HG03108 (cell line): ENCODE results near the gene C9orf40.

Experiments
- ATAC-seq: cut with Tn5 transposase; IDR thresholded peaks from one replicate; pipeline ENCODE4 v1.9.1; 2021; ENCODE audit warnings: moderate library complexity; ENCODE audit not compliant: unreplicated experiment

The C9orf40 gene, protein sequence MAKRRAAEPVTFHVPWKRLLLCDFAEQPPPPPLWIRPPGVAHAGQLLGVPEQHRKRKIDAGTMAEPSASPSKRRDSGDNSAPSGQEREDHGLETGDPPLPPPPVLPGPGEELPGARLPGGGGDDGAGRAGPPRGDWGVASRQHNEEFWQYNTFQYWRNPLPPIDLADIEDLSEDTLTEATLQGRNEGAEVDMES

DNA sequence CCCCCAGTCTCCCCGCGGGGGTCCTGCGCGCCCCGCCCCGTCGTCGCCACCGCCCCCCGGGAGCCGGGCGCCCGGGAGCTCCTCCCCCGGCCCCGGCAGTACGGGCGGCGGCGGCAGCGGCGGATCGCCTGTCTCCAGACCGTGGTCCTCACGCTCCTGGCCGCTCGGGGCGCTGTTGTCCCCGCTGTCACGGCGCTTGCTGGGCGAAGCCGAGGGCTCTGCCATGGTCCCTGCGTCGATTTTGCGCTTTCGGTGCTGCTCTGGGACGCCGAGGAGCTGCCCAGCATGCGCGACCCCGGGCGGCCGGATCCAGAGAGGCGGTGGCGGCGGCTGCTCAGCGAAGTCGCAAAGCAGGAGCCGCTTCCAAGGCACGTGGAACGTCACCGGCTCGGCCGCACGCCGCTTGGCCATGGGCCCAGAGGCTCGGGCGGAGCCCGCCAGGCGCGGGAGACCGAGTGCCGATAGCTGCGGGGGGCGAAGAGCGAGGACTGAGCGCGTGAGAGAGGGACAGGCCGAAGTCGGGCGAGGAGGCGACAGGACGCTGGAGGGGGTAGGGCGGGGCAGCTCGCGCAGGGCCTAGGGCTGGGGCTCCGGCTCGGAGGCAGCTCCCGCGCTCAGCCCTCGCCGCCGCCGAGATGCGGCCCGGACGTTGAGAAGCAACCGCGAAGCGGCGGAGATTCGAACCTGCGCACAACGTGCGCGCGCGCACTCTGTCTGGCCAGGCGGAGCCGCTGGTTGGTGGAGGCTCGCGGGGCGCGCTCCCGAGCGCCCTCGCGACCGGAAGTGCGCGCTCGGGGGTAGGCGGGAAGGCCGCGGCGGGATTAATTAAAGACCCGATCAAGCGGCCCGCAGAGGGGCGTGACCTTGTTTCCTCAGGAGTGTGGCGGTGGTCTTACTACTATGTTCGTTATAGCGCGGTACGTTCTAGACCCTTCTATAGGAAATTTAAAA is at the start of gene C9orf40:
Gene C9orf40, minus strand, starts transcription at position 712 of the 951 bp plus-strand sequence. Its CDS starts 301 bp downstream, at position 411.
- ATAC-seq = peak; percentile 89

DNA sequence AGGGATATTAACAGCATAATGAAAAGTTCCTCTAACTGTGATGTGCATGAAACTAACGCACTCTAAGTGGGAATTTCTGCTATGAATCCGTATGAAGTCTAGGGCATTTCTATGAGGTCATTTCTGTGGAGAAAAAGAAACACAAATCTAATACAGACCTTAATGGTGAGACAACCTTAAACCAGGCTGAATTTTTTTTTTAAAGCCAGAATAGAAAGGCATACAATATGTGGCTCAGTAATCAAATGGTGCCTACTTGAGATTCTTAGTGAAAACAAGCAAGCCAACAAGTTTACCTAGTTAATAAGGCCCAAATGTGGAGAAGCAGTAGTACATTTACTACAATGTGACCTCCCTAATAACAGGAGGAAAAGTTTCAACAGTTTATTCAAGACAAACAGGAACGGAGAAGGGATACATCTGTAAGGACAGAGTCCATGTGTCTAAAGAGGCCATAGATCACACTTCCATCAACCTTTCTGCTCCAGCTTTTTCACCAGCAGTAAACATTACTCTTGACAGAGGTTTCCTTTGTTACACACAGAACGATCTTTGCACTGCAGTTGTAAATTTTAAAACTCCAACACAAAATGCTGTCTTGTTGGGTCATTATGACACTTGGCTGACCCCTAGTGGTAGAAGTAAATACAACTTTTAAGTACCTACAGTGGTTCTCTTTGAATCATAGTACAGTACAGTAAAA is 49.2 kb upstream of the C9orf40 start:
- ATAC-seq = peak; percentile 57

DNA sequence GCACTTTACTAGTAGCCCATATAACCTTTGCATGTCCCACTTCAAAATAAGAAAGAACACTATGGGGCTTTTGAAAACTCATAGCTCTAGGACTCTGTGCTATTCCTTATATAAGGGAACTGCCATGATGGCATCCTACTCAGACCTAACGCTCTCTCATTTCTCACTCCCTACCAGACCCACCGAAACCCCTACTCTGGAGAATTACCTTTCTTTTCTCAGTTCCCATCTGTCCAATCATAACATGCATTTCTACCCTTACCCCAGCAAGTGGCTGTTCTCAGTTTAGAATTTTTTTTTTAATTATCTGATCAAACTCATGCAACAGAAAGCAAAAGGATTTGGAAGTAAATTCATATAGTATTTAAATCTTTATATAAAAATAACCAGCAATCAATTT is 48.1 kb upstream of the C9orf40 start:
- peak; percentile 67 for ATAC-seq

DNA sequence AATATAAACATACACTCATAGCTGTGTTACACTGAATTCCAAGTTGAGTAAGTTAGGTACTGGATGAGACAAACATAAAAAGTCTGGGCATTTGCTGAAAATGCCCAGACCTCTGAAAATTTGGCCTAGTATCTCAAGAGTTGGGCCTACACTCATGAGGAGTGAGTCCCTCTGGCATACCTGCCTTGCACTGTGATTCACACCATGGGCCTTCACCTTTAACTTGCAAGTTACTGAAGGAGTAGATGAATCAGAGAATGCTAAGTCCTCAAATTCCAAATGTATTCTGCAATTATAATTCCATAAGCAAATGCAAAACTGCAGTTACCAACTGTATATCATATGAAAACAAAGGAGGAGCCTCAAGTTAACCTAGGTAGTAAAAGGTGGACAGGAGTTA is 32.3 kb upstream of the C9orf40 start:
- no peak for ATAC-seq

DNA sequence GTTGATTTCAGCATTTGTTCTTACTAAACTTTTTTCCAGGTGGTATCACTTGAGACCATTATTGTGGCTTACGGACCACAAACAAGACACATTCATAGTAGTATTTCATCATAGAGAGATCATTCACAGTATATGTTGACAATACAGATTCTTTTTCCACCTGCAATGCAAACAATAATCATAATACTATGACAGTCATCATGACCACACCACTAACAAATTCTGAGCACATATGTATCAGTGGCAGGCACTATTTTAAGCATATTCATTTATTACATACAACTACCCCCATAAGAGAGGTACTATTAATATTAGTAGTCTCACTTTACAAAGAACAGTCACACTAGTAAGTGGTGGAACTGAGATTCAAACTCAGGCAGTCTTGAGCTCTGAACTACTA is 31.0 kb upstream of the C9orf40 start:
- ATAC-seq = no peak

DNA sequence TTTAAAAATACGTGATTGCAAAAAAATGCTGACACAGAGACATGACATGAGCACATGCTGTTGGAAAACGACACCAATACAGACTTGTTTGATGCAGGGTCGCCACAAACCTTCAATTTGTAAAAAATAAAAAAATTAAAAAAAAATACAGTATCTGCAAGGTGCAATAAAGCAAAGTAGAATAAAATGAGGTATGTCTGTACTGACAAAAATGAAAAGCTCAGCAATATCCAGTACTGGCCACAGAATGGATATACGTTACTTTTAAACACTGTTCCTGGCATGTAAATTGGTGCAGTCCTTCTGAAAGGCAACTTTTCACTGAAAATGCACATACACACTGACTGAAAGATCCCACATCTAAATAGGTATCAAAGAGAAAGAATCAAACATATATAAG is 27.1 kb upstream of the C9orf40 start:
- ATAC-seq = no peak

DNA sequence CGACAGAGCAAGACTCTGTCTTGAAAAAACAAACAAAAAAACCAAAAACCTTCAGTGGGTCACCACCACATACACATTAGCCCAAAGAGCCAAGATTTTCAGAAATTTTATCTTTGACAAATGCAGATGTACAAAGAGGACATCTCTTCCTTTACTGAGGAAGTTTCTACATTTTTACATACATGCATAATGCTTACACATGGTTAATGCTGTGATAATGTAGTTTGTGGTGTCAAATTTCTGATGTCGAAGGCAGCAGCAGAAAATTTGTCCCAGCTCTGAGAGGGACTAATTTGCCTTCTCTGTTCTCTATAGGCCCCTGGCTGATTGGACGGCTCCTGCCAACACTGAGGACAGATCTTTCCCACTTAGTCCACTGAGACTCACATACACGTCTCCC is 24.6 kb upstream of the C9orf40 start:
- ATAC-seq = no peak

DNA sequence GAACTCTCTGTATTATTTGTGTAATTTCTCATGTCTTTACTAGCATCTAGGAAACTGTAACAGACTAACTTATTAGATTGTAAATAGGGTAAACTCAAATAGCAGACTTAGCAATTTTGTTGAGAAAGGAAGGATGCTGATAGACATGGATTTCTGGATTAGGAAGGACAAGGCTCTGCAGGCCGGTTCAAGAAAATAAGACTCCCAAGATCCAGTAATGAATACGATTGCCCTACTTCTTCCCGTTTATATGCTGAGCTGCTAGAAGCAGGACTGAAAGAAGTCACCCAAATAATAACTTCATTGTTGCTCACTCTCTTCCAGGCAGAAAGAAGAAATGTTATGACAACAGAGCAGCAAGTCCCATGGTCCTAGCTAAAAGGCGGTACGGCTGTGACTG is 22.8 kb upstream of the C9orf40 start:
- ATAC-seq = no peak

DNA sequence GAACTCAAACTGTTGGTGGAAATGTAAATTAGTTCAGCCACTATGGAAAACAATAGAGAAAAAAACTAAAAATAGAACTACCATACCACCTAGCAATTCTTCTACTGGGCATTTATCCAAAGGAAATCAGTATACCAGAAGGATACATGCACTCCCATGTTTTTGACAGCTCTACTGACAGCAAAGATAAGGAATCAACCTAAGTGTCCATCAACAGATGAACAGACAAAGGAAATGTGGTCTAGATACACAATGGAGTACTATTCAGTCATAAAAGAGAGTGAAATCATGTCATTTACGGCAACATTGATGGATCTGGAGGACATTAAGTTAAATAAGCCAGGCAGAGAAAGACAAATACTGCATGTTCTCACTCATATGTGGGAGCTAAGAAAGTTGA is 21.8 kb upstream of the C9orf40 start:
- no peak for ATAC-seq

DNA sequence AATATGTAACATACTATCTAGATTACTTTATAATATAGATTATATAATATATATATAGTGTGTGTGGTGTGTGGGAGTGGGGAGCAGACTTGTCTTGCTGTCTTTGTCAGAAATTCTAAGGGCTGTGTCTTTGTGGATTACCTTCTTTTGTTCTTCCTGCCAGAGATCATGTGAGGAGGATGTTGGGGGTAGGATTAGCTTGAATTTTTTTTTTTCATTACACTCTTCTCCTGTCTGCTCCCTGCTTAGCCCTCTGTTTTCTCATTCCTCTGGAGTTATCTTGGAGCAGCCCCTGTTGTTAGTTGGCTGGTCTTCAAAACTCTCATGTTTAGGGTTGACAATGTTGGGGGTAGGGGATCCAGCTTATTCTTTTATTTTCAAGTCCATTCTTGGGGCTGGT is 21.0 kb upstream of the C9orf40 start:
- no peak for ATAC-seq

DNA sequence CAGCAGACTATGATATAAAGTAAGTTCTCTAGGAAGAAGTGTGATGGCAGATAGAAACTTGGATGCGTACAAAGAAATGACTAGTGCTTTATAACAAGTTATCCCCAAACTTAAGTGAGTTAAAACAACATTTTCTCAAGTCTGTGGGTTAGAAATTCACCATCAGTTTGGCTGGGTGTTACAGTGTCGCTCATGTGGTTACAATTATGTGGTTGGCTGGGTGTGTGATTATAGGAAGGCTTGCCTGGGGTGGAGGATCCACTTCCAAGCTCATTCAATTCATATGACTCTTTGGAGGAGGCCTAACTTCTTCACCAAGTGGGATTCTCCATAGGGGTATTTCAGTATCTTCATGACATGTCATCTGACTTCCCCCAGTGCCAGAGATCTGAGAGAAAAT is 10.3 kb upstream of the C9orf40 start:
- no peak for ATAC-seq

DNA sequence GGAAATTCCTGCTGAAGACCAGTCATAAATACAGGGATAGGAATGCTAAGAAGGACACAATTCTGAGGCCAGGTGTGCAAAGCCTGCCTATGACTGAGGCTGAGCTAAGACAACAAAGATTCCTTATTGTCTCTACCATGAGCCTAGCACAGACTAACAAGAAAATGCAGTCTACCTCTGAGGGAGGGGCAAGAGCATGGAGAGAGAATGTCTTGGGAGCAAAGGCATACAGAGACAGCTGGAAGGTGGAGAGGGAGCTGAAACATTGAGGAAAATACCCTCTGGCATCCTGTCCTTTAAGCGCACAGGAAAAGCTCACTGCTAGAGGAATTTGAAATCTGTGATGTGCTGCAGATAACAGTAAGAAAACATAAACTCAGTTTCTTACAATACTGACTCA is 8.8 kb upstream of the C9orf40 start:
- ATAC-seq = no peak

DNA sequence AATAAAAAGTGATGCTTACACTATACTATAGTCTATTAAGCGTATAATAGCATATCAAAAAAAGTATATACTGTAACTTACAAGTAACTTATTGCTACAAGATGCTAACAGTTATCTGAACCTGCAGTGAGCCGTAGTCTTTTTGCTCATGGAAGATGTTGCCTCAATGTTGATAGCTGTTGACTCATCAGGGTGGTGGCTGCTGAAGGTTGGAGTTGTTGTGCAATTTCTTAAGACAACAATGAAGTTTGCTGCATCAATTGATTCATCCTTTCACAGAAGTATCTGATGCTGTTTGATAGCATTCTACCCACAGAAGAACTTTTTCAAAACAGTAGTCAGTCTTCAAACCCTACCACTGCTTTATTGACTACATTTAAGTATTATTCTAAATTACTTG is 7.8 kb upstream of the C9orf40 start:
- ATAC-seq = no peak

DNA sequence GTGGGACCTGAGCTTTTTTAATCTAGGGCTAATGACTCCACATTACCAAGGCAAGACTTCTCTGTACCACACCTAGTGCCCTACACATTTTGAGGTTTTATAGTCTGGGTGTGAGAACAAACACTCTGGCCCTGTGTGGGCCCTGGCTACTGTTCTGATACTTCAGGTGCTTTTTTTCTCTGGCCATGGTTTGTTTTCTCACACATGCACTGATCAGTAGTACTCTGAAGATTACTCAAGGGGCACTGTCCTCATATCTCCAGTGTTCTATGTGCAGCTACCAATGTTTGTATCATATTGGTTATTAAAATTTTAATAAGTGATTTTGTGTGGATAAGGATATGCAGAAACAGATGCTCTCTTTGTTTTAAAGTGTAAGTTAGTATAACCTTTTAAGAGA is 5.9 kb upstream of the C9orf40 start:
- no peak for ATAC-seq

DNA sequence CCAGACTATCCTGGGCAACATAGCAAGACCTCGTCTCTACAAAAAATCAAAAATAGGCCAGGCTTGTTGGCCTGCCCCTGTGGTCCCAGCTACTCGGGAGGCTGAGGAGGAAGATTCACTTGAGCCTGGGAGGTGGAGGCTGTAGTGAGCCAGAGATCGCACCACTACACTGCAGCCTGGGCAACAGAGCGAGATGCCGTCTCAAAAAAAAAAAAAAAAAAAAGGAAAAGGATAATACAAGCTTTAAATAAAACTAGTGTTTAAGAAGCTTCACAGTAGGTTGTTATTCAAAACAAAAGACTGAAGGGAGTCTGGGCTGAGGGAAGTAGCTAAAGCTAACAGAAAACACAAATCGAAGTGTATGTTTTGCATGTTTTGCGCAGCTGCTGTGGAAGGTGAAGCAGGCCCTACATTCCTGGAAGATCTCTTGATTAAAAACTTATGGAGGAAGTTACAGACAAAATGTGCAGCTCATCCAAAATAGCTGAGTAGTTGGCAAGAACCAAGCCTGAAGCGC is 581 bp upstream of the C9orf40 start:
- ATAC-seq = no peak

DNA sequence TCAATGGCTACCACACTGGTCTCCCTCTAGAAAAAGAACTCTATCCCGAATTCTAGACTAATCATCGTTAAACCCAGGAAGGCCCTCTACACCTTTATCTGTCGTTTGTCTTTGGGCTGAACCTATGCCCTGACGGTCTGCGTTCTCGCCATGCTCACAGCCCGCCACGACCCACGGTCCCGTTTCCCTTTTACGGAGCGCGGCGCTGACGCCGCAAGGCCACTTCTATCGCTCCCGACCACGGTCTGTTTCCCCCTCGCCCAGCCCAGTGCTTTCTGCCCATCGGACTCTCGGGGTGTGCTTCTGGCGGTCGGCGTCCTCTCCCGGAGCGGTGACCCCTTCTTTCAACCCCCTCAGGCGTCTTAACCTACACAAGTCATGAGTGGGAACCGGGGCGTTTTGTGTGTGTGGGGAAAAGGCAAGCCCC is 974 bp downstream of the C9orf40 start:
- peak; percentile 16 for ATAC-seq

DNA sequence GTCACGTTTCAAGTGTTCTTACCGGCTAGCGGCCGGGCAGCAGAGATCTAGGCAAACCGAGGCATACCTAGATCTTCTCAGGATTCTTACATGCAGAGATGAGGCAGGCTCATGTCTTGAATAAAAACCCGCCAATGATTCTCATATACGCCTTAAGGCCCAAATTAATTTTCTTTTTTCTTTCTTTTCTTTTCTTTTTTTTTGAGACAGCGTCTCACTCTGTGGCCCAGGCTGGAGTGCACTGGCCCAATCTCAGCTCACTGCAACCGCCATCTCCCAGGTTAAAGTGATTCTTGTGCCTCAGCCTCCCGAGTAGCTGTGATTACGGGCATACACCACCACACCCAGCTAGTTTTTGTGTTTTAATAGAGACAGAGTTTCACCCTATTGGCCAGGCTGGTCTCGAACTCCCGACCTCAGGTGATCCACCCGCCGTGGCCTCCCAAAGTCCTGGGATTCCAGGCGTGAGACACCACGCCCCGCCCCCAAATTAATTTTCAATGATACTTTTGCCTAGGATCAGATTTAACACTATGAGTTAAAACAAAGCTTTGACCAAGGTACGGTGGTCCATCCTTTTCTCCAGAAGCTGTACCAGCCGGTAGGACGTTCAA is 1.5 kb downstream of the C9orf40 start:
- ATAC-seq = no peak

DNA sequence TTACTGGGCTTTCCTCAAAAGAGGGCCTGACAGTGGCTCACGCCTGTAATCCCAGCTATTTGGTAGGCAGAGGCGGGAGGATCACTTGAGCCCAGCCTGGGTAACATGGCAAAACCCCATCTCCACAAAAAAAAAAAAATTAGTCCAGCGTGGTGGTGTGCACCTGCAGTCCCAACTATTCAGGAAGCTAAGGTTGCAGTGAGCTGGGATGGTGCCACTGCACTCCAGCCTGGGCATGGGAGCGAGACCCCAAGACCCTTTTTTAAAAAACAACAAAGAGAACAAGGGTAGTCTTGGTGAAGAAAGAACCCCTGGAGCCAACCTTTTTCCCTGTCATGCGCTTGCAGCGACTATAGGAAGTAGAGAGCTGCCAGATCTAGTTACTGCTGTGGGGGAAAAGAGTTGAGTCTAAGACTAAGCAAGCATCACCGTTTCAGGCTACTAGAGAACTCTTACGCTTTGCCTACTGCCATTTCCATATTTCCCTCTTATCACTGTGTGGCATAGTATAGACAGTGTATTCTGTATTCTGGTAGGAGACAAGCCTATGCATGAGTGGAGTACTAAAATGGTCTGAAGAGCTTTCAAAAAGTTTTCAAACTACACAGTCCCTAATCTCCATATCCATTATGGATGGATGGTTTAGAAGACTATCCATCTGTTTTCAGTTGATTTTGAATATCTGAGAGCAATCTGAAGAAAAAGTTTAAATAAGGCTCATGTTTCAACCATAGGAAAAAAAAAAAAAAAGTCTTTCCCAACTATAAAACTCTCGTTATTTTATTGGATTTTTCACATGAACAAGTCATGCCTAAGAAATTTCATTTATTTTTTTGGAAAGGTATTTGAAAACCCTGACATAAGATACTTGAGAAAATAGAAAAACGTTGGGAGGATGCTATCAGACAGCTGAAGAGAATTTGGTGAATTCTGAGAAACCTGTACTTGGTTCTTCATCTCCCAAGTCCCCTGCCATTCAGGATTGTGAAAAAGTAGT is 2.6 kb downstream of the C9orf40 start:
- ATAC-seq = no peak

DNA sequence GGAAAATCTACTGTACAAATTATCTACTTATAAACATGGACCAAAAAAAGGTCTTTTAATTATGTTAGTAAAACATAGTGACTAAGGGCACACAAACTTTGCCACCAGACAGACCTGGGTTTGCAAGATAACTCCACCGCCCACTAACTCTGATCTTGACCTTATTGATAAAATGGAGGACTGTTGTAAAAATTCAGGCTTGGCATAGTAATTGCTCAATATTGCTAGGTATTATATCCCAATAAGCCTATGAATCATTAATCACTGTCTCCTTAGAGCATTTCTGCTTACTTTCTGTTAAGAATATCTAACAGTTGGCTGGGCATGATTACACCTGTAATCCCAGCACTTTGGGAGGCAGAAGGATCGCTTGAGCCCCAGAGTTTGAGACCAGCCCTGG is 3.8 kb downstream of the C9orf40 start:
- ATAC-seq = no peak

DNA sequence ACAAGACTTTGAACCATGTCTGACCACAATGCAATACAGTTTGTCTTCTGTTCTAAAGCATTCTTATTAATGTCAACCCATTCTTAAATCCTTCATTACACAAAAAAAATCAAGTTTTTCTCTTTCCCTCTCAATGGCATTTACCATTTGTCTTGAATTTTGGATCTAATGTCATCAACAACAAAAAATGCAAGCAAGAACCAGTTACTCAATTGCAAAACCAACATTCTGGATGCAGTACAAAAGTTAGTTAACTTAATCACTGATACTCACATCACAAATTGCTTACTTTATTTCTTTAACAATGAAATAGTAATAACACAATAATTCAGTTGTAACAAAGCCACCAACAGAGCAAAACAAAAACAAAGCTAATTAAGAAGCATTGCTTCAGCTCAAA is 6.0 kb downstream of the C9orf40 start:
- ATAC-seq = no peak
